HG03378 (cell line): ENCODE results near the gene NCS1.

Experiments used
- ATAC-seq: cut with Tn5 transposase; IDR thresholded peaks from one replicate; pipeline ENCODE4 v1.9.1; 2021; ENCODE audit warnings: mild to moderate bottlenecking, moderate library complexity; ENCODE audit not compliant: unreplicated experiment

The NCS1 gene

DNA sequence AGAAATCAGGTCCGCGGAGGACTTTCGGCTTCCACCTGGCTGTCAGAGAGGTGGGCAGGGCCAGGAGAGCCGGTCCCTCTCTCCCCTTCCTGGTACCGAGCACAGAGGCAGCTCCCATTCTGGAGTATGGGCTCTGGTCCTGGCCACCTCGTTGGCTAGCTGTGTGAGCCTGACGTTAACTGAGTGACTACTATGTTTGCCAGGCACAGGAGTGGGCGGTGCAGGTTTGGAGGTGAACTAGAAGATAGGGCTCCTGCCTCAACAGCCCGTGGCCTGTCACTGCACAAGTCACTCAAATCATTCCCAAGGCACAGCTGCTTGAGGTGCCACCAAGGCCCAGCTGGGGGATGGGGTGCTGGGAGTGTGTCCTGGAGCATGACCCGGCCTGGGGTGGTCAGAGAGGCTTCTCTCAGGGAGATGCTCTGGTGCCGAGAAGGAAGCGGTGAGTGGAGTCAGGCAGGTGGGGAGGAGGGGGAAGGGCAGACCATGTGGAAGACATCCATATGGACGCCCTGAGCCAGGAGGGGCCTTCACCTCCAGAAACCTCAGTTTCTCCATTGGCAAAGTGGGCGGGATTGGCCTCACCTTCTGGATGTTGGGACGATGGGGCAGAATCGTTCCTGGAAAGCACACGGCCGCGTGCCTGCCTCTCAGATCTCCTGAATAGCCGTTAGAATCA lies 39.5 kb downstream of the NCS1 start:
- ATAC-seq = no peak

DNA sequence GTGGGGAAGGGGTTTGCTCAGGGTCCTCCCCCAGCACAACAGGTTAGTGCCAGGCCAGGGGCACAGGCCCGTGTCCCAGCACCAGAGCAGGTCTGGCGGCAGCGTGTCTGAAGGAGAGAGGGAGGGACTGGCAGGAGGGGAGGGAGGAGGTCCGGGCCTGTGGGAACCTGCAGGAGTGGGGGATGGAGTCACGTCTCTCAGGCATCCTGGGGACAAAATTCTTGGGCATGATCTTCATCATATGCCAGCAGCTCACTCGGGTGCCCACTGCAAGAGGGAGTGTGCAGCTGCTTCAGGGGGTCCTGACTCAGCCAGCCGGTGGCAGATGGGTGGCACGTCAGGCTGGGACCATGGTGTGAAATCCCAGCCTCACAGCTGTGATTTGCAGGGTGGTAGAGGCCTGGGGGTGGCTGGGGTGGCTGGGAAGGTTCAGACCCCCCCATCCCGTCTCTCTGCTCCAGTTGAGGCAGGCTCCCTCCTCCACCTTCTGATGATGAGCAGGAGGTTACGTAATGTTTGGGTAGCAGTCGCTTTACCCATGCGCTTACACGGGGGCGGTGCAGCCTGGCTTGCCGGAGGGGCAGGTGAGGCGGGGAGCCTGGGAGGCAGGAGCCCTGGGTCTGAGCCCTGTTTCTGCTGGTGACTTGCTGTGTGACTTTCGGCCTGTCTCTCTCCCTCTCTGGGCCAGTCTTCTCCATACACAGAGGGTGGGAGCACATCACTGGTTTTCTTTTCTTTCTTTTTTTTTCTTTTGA lies 40.5 kb downstream of the NCS1 start:
- ATAC-seq = no peak

DNA sequence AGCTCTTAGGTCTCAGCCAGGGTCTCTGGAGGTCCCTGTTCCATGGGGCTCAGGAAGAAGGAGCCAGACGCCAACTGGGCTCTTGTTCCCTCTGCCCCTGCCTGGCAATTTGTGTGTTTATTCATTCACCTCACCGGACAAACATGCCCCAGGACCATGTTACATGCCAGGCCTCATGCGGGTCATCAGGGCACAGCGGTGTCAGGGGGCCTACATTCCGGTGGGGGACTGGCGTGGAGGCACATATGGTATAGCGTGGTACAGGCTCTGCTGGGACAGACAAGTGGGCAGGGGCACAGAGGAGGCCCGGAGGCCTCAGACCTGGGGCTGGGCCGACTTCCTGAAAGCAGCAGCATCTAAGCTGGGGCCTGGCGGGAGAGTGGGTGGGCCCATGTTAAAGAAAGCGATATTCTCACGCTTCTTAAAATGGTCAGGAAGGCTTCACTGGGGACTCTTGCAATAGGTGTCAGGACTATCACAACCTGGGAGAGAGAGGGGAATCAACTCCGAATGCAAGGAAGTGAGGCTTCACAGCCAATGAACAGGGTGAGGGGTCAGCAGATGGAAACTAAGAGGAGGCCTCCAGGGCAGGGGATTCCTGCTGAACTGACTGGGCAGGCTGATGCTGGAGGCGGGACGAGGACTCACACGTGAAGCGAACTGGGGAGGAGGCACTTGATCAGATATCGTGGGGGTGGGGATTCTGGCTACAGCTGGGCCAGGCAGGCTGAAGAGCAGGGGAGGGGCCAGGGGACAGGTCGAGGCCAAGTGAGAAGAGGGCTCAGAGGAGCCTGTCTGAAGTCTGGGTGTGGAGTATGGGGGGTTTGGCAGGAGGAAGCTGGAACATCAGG lies 41.9 kb downstream of the NCS1 start:
- ATAC-seq = no peak

- ATAC-seq = no peak
Measured at GRCh38 chr9:130214776-130215340, 42.7 kb downstream of the NCS1 start.

- no peak for ATAC-seq
Measured at GRCh38 chr9:130215341-130216119, 43.3 kb downstream of the NCS1 start.

DNA sequence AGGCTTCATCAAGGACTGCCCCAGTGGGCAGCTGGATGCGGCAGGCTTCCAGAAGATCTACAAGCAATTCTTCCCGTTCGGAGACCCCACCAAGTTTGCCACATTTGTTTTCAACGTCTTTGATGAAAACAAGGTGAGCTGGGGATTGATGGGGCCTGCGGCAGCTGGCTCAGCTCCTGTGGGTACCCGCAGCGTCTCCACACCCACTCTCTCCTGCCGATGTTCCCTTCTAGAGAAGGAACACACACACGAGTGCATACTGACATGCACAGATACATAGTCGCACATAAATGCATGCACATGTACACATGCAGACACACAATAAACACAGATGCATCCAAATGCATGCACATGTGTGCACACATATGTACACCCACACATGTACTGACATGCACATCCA lies 45.6 kb downstream of the NCS1 start:
- ATAC-seq = no peak

GRCh38 chr9:130219661-130220096 lies 47.5 kb downstream of the NCS1 start:
- ATAC-seq = no peak

DNA sequence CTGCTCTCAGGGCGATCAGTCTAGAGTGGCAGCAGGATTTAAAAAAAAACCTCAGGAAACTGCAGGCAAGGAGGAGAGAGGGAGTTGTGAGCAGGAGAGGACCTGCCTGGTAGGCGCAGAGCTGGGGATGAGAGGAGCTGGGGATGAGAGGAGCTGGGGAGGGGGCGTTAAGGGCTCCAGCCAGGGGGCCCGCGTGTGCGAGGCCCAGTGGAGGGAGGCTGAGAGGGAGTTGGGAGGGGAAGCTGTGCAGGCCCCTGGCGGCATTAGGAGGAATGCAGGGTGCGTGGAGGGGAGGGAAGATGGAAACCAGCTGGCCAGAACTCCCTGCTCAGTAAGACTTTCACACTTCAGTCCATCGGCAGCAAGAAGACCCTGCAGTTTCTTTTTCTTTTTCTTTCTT lies 48.1 kb downstream of the NCS1 start:
- no peak for ATAC-seq

DNA sequence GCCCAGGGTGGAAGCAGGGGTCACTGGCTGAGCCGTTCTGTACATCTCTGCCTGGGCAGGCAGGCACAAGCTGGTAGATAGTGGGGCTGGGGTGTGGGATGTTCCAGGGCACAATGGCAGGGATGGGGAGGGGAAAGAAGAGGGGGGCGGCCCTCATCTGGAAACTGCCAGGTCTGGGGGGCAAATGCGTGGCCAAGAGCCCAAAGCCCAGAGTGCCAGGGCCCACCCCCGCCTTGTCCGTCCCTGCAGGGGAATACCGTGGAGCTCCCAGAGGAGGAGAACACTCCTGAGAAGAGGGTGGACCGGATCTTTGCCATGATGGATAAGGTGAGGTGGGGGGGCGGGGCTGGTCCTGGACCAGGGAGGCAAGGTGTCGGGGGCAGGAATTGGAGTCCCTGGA lies 50.6 kb downstream of the NCS1 start:
- no peak for ATAC-seq

DNA sequence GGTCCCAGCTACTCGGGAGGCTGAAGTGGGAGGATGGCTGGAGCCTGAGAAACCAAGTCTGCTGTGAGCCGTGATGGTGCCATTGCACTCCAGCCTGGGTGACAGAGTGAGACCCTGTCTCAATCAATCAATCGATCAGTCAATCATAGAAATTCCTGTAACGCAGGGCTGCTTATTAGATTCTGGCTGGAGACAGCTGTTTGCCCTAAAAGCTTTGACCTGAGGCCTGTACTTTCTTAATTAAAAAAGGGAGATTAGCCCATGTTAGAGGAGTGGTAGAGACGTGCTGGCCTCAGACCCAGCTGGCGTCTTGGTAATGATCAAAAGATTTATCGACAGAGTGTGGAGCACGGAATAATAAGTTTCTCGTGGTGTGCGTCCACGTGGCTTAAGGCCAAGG lies 52.9 kb downstream of the NCS1 start:
- no peak for ATAC-seq

DNA sequence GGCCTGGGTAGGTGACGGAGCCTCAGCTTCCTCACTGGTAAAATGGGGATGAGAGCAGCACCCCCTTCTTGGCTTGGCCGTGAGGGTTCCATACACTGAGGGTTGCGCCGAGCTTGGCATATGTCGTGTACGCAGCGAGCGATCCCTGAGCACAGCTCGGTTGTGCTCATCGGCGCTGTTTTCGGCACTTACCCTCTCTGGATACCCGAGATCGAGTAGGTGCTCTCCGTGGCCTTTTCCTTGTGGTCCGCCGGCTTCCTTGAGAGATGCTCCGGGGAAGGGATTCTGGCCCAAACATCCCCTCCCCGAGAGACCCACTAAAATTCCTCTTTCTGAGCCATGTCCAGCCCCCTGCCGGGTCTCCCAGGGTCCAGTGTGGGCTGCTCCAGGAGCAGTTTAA lies 53.4 kb downstream of the NCS1 start:
- no peak for ATAC-seq

GRCh38 chr9:130226112-130226511 lies 53.9 kb downstream of the NCS1 start:
- no peak for ATAC-seq

DNA sequence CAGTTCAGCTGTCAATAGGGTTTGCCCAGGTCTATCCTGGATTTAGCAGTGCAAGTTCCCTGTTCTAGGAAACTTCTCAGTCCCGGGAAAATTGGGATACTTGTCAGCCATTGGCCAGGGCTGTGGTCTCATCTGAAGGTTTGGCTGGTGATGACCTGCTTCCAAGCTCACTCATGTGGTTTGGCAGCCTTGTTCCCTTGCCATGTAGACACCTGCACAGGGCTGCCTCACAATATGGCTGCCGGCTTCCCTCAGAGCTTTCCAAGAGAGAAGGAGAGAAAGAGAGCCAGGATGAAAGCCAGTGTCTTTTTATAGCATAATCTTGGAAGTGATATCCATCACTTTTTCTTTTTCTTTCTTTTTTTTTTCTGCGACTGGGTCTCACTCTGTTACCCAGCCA lies 55.6 kb downstream of the NCS1 start:
- ATAC-seq = no peak

- ATAC-seq = no peak
Measured at GRCh38 chr9:130229759-130230158, 57.6 kb downstream of the NCS1 start.

GRCh38 chr9:130230631-130231030 lies 58.4 kb downstream of the NCS1 start:
- no peak for ATAC-seq

- ATAC-seq = no peak
Measured at GRCh38 chr9:130232899-130233586, 60.8 kb downstream of the NCS1 start.

GRCh38 chr9:130233587-130233945 lies 61.4 kb downstream of the NCS1 start:
- ATAC-seq = no peak

- no peak for ATAC-seq
Measured at GRCh38 chr9:130234340-130235260, 62.4 kb downstream of the NCS1 start.
